OCI-LY7 (cell line): ENCODE results near the gene MALRD1. TPM values are rescaled to one million over a fixed set of nuclear protein-coding genes. Genes with fewer than 3 reads are reported as not detected.

ENCODE experiments used
- BruUV-seq: library from RNA; stranded (reverse); fragments of 400-500 nt; replicated peaks from 2 replicates; lab custom pipeline; 2021; lab: Mats Ljungman, UMichigan
- CTCF ChIA-PET: fragments of 300-600 bp; sonication (Branson Sonifier 250); formaldehyde crosslinking; loops from one replicate; lab custom pipeline; 2022; ENCODE audit warnings: antibody characterized with exemption; ENCODE audit not compliant: unreplicated experiment; lab: Charles Lee
- POLR2A ChIA-PET: fragments of 300-600 bp; sonication (Branson Sonifier 250); formaldehyde crosslinking; loops from one replicate; lab custom pipeline; 2022; ENCODE audit warnings: antibody characterized with exemption; lab: Charles Lee
- DNase-seq: peaks from one replicate; pipeline ENCODE4 v3.0.0-alpha.2; 2015; ENCODE audit warnings: low spot score
- H2AFZ ChIP-seq: fragments of 200-600 bp; sonication (generic), shearing (Covaris generic); 2 replicates; pipeline ENCODE4 v1.6.1; 2014; ENCODE audit warnings: mild to moderate bottlenecking, antibody characterized with exemption, low read length, moderate library complexity
- H3K27ac ChIP-seq: fragments of 200-600 bp; sonication (generic); 2 replicates; pipeline ENCODE4 v1.5.1; 2014; ENCODE audit warnings: mixed run types, low read depth, mild to moderate bottlenecking, moderate library complexity, low read length, inconsistent platforms; ENCODE audit not compliant: poor library complexity, severe bottlenecking
- H3K36me3 ChIP-seq: fragments of 200-600 bp; sonication (generic); 2 replicates; pipeline ENCODE4 v1.6.1; 2014; ENCODE audit warnings: mild to moderate bottlenecking, antibody characterized with exemption, low read length, moderate library complexity, mixed read lengths; ENCODE audit not compliant: insufficient read depth
- H3K4me1 ChIP-seq: fragments of 200-600 bp; sonication (generic); 2 replicates; pipeline ENCODE4 v1.5.1; 2014; ENCODE audit warnings: mild to moderate bottlenecking, low read length; ENCODE audit not compliant: insufficient read depth, poor library complexity, severe bottlenecking
- H3K4me2 ChIP-seq: fragments of 200-600 bp; sonication (generic); 2 replicates; pipeline ENCODE4 v1.6.1; 2014; ENCODE audit warnings: mild to moderate bottlenecking, low read length
- H3K4me3 ChIP-seq: fragments of 200-600 bp; sonication (generic); 2 replicates; pipeline ENCODE4 v1.5.1; 2014; ENCODE audit warnings: mild to moderate bottlenecking, low read depth, low read length; ENCODE audit not compliant: poor library complexity, severe bottlenecking
- H3K79me2 ChIP-seq: fragments of 200-600 bp; sonication (generic); 2 replicates; pipeline ENCODE4 v1.6.1; 2016; ENCODE audit warnings: low read depth, mild to moderate bottlenecking, low read length, moderate library complexity, mixed read lengths; ENCODE audit not compliant: insufficient read depth
- H3K9me2 ChIP-seq: fragments of 200-600 bp; sonication (generic); 2 replicates; pipeline ENCODE4 v1.6.1; 2016; ENCODE audit warnings: mild to moderate bottlenecking, low read length, mixed read lengths; ENCODE audit not compliant: insufficient read depth
- H3K9me3 ChIP-seq: fragments of 200-600 bp; sonication (generic); 2 replicates; pipeline ENCODE4 v1.6.1; 2014; ENCODE audit warnings: mild to moderate bottlenecking, mixed run types, low read length, mixed read lengths
- H4K20me1 ChIP-seq: fragments of 200-600 bp; sonication (generic); 2 replicates; pipeline ENCODE4 v1.6.1; 2014; ENCODE audit warnings: mild to moderate bottlenecking, antibody characterized with exemption, low read length, moderate library complexity, mixed read lengths; ENCODE audit not compliant: insufficient read depth
- CTCF ChIP-seq: fragments of 200-600 bp; sonication (generic); conservative IDR thresholded peaks from 2 replicates; pipeline ENCODE4 v1.5.1; 2014; ENCODE audit warnings: mild to moderate bottlenecking, antibody characterized with exemption, low read length, moderate library complexity, mixed read lengths
- EZH2phosphoT487 ChIP-seq: fragments of 200-600 bp; sonication (generic); IDR thresholded peaks from 2 replicates; pipeline ENCODE4 v1.6.1; 2018; ENCODE audit warnings: low read depth, borderline replicate concordance, mild to moderate bottlenecking, mixed run types, antibody characterized with exemption, low read length, moderate library complexity, mixed read lengths
- intact Hi-C: fragments of 100-400 bp; cut with micrococcal nuclease; formaldehyde crosslinking; loops from one replicate; pipeline ENCODE4 v1.10.0; 2022; ENCODE audit not compliant: unreplicated experiment
- total RNA-seq, 2 experiments: library from RNA; depleted of rRNA in 1 of 2; stranded (reverse); fragments of >200 nt in 1 of 2; shearing (Covaris generic) in 1 of 2; gene quantifications; 2 replicates each; pipeline ENCODE4 v1.2.3, GENCODE V29; 2014 to 2022

The MALRD1 gene
- total RNA-seq, 2 experiments from 2014 or later: not detected

DNA sequence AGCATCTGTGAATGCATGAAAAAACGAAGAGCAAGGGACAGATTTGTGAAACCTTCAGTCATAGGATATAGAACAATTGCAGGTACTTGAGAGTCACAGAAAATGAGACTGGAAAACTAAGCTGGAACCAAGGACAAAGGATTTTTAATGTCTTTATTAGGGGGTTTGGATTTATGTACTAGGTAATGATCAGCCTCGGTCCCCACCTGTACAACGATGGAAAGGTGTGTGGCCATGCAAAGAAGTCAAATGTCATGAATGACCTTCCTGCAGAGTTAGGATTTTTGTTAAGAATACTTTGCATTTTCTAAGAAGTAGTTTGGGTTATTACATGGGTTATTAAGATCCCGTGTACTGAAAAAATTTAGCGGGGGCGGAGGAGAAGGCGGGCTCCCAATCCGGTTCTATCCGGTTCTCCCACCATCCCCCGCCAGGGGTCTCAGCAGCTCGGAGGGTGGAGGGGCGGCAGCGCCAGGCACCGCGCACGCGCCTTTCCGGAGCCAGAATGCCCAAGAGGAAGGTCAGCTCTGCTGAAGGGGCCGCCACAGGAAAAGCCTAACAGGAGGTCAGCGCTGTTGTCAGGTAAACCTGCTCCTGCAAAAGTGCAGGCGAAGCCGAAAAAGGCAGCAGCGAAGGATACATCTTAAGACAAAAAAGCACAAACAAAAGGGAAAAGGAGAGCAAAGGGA, 440.1 kb downstream of the MALRD1 start:
- ChIA-PET CTCF (no interaction called here), POLR2A (no interaction called here)
- Histone ChIP-seq H3K4me1 (no peaks in the 10 kb centered on the region), H3K9me3 (no peaks in the 10 kb centered on the region), H3K36me3 (no peaks in the 10 kb centered on the region), H3K27ac (no peak overlapping the region), H2AFZ (no peak overlapping the region), H3K4me2 (no peak overlapping the region), H3K79me2 (no peaks in the 10 kb centered on the region), H3K4me3 (no peak overlapping the region), H3K9me2 (no peaks in the 10 kb centered on the region), H4K20me1 (no peaks in the 10 kb centered on the region)
- intact Hi-C loops: no loop called here
- no peak for DNase-seq
- no TSS peak for BruUV-seq
- TF ChIP-seq EZH2phosphoT487 (no peak), CTCF (no peak)

- Histone ChIP-seq H4K20me1 (no peaks in the 10 kb centered on the region), H3K4me2 (no peak overlapping the region), H3K4me1 (no peaks in the 10 kb centered on the region), H3K9me2 (no peaks in the 10 kb centered on the region), H3K27ac (no peak overlapping the region), H2AFZ (no peak overlapping the region), H3K36me3 (no peaks in the 10 kb centered on the region), H3K9me3 (no peaks in the 10 kb centered on the region), H3K79me2 (no peaks in the 10 kb centered on the region), H3K4me3 (no peak overlapping the region)
- TF ChIP-seq EZH2phosphoT487 (no peak), CTCF (no peak)
- POLR2A ChIA-PET: no interaction called here
- intact Hi-C loops: no loop called here
- CTCF ChIA-PET: no interaction called here
- BruUV-seq: no TSS peak
- no peak for DNase-seq
Measured at GRCh38 chr10:19491166-19491565, 442.6 kb downstream of the MALRD1 start.

DNA sequence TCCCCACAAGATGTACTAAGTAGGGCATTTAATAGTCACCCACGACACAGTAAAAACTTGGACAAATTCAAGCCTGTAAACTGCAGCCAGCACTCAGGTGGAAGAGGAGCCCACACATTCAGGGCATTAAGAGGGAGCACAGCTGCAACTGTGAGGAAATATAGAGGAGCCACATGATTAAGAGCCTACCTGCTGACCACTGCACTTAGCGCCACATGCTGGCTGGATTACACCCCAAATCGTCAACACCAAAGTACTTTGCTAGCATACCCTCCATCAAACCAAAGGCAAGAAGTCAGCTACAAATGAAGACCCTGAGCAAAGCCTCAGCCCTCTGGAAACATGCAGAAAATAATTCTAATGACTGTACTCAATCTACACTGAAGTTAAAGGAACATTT, 445.3 kb downstream of the MALRD1 start:
- no peak for TF ChIP-seq CTCF
- TF ChIP-seq EZH2phosphoT487: no peak
- Histone ChIP-seq H3K4me2 (no peak overlapping the region), H3K79me2 (no peaks in the 10 kb centered on the region), H2AFZ (no peak overlapping the region), H3K36me3 (no peaks in the 10 kb centered on the region), H3K27ac (no peak overlapping the region), H3K4me3 (no peak overlapping the region), H3K4me1 (no peaks in the 10 kb centered on the region), H3K9me3 (no peaks in the 10 kb centered on the region), H4K20me1 (no peaks in the 10 kb centered on the region), H3K9me2 (no peaks in the 10 kb centered on the region)
- intact Hi-C loops: no loop called here
- POLR2A ChIA-PET: no interaction called here
- DNase-seq: no peak
- BruUV-seq: no TSS peak
- CTCF ChIA-PET: no interaction called here
